ENCODE measurements around the gene RIPOR2.

Gene RIPOR2

GRCh38 chr6:24874776-24875533, 60.8 kb downstream of the RIPOR2 start:
- no peak for DNase-seq

GRCh38 chr6:24874128-24874527, 61.6 kb downstream of the RIPOR2 start:
- DNase-seq, result no peak

DNA sequence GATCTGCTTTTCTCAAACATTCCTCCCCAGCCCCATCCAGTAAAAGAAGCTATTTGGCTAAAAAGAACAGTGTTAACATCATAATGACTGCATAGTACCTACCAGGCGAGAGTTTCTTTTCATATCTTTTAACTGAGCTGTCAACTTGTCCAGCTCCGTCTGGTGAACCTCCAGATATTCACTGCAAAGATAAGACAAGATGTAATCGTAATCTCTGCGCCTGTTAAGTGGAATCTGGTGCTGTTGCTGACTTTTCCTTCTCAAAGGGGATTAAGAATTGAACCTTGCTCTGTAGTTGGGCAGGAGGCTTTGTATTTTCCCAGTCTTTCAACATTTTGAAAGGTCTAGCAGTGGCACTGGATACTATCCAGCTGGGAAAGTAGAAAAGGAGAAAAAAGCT, 63.0 kb downstream of the RIPOR2 start:
- no peak for DNase-seq

DNA sequence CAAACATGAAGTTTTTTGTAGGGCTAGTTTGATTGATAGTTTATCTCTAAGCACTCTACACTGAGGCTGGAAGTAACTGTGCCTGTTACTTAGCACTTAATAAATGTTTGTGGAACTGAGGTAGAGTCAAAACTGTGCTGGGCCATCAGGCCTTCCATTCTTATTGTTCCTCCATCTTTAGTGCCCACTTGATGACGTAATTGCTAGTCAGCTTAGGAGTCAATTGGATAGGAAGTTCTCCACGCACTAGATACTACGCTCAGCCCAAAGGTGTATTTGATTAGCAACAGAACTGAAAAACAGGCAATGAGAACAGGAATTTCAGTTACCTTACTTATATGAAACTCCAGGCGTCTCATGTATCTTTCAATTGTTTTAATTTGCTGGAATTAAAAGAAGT, 67.0 kb downstream of the RIPOR2 start:
- DNase-seq, result no peak

DNA sequence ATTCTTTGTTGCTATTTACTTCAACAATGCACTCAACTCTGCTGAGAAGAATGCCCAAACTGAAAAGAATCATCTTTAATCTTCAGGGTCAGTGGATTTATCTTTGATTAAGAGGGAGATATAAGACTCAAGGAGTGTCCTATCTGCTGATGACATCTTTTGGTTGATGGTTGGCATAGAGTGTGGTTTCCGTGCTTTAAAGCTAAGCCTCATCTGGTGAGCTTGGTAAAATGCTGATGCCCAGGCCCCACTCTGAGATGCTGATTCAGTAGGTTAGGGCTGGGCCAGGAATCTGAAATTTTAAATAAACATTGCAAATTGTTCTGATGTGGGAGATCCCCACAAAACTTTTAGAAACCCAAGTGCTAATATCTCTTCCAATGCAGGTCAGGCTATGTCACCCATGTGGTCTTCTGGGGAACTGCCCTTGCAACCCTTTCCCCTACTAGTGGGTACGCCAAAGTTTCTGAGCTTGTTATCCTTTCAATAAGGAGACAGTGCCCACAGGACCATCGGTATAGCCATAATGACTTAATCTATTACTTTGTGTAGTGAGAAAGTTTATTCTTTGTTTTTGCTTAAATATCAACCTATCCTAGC, 68.6 kb downstream of the RIPOR2 start:
- DNase-seq, result no peak

- DNase-seq, result no peak
These were observed 70.6 kb downstream of the RIPOR2 start for GRCh38 chr6:24865161-24865560.

GRCh38 chr6:24864343-24864742, 71.4 kb downstream of the RIPOR2 start:
- no peak for DNase-seq

DNA sequence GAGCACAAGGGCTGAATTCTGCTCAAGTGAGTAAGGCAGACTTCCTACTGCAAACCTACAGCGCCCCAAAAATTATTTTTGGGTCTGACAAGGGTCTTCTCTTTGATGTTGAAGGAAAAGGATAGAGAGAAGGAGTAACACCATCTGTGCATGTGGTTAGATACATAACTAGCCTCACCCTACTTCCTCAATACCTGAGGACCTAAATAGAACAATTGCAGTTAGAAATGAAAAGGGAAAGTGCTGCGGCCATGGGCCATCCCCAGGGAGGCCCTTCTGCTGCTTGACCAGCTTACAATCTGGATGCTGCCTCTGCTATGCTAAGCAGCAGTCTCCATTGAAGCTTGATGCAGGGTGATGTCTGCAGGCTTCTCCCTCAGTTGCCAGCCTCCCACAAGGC, 73.8 kb downstream of the RIPOR2 start:
- no peak for DNase-seq

DNA sequence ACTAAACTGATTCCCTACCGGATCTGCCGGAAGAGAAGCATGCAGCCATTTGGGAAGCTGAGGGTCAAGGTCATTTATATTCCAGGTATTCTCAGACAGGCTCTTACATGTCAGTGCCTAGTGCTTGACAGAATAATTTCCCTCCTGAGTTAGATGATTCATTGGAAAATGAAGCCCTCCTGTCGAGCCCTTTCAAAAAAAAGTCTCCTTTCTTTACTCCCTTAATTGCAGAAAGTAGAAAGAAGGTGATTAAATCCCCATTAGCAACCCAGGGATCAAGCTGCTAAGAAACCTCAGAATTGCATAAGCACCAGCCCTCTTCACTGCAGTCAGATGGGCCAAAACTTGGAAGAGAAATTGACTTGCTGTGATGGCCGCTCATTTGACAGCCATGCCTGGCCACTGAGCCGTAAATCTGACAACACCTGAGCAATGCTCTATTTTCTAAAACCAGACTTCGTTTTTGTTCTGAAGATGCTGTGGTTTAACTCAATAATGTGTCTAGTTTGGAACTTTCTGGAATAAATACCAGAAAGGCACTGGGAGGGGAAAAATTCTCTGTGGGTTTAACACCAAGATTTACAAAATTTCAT, 76.1 kb downstream of the RIPOR2 start:
- DNase-seq, result peak; percentile 70

- no peak for DNase-seq
These were observed 76.6 kb downstream of the RIPOR2 start for GRCh38 chr6:24859132-24859531.

- DNase-seq, result no peak
These were observed 77.5 kb downstream of the RIPOR2 start for GRCh38 chr6:24858177-24858653.

DNA sequence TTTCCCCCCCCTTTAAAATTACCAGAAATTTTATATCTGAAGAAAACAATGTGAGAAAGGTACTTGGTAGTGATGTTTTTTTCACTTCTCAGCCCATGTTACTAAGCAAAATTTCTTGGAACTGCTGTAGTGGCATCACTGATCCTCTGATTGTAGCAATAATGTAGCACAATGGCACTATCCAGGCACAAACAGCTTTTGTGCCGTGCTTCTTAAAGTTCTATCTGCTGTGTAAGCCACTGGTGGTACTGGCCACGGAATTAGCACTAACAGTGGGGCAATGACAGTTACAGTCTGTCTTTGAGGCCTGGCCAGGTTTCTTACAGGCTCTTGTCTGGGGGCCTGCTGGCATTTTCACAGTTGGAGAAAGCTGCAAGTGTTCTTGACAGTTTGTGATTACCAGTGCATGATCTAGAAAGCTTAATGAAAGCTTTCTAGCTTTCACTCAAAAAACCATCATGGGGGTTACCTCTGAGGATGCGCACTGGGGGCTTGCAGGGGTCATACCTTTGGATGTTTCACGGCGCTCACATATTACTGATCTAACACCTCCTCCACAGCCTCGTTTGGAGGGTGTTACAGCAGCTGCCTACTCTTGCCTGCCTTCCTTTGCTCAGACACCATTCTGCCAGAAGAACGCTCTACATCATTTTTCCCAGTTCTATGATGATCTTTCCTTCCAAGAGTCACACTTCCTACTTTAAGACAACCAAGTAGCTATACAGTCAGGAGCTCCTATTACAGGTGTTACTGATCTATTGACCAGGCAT, 78.7 kb downstream of the RIPOR2 start:
- no peak for DNase-seq

DNA sequence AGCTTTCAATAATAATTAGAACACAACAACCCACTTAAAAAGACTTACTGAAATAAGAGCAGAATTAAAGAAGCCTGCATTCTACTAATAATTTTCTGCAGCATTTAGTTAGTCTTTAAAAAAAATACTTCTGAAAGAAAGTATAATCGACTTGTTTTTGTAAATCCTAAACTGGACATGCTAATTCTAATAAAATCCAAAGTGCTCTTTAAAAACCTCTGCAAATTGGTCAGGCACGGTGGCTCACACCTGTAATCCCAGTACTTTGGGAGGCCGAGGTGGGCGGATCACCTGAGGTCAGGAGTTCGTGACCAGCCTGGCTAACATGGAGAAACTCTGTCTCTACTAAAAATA, 79.5 kb downstream of the RIPOR2 start:
- DNase-seq, result no peak

GRCh38 chr6:24855395-24856245, 80.1 kb downstream of the RIPOR2 start:
- peak; percentile 69 for DNase-seq

DNA sequence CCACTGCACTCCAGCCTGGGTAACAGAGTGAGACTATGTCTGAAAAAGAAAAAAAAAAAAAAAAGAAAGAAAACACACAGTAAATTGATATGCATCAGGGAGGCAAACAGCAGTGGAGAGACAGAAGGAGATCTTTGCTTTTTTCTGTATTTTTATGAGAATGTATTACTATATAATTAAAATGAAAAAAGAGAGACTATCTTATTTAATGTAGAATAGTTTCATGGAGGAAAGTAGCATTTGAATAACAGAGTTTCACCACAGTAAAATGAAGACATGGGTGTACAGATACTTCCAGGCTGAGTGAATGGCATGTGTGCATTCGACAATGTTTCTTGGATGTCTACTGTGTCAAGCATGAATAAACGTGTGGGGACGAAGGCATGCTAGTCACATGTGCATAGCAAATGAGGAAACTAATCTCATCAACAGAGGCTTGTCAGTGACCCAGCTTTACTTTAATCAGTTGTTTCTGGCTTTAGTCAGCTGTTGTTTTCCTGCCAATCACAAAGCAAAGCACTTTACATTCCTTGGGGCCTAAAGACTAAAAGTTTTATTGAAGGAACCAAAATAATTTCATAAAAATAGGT, 81.6 kb downstream of the RIPOR2 start:
- no peak for DNase-seq

GRCh38 chr6:24851086-24851485, 84.7 kb downstream of the RIPOR2 start:
- DNase-seq, result no peak

GRCh38 chr6:24849713-24850112, 86.0 kb downstream of the RIPOR2 start:
- no peak for DNase-seq

GRCh38 chr6:24848461-24848860, 87.3 kb downstream of the RIPOR2 start:
- DNase-seq, result no peak

GRCh38 chr6:24847402-24847801, 88.4 kb downstream of the RIPOR2 start:
- DNase-seq, result no peak

- no peak for DNase-seq
These were observed 90.2 kb downstream of the RIPOR2 start for GRCh38 chr6:24845578-24845977.

DNA sequence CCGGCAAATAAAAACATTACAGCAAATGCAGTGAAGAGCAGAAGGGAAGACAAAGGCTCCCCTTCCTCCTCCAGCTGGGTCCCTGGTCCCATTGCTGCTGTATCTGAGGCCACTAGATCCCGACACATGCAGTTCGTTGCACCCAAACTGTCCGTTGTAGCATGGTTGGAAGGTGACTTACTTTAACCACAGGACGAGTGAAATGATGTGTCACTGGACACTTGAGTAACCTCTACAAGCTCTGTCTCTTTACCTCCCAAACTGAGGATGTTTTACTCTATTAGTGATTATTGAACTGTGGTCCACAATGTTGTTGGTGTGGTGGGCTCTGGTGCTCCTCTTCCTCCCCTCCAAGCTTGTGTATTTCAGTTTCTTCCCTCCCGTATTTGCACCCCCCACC, 90.9 kb downstream of the RIPOR2 start:
- DNase-seq, result no peak

DNA sequence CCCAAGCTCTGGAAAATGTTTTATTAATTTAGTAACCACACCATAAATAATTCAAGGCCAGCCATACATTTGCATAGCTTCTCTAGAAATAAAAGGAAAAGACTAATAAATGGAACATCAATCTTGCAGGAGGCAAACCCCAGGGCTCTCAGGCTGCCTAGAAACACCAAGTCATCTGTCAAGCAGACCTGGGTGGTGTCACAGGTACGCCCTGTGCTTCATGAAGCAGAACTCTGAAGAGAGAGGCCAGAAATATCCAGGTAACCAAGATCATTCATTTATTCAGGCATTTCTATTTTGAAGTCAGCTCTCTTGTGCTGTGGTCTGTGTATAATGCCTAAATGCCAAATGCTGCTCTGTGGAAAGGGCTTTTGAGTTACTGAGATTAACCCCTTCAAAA, 91.7 kb downstream of the RIPOR2 start:
- DNase-seq, result no peak
